SW480 (cell line): ENCODE measurements around the gene EXOC4.
"Not testable (repeated sequence)": the region's sequence is repeated elsewhere in the genome, so short reads cannot be mapped to it uniquely, and the experiment has no call there.

Source experiments
- DNase-seq: peaks from one replicate; pipeline ENCODE4 v3.0.0-alpha.2; 2016; ENCODE audit warnings: low spot score

EXOC4 gene

GRCh38 chr7:133629701-133630100, 376.8 kb downstream of the EXOC4 start:
- DNase-seq: no peak

- no peak for DNase-seq
These were observed 380.2 kb downstream of the EXOC4 start for GRCh38 chr7:133633055-133633454.

- no peak for DNase-seq
These were observed 382.7 kb downstream of the EXOC4 start for GRCh38 chr7:133635541-133635940.

- DNase-seq: no peak
These were observed 386.0 kb downstream of the EXOC4 start for GRCh38 chr7:133638857-133639256.

GRCh38 chr7:133641436-133641835, 388.6 kb downstream of the EXOC4 start:
- DNase-seq: no peak

- no peak for DNase-seq
These were observed 390.0 kb downstream of the EXOC4 start for GRCh38 chr7:133642907-133643306.

GRCh38 chr7:133643652-133644051, 390.8 kb downstream of the EXOC4 start:
- DNase-seq: not testable (repeated sequence)

- no peak for DNase-seq
These were observed 393.1 kb downstream of the EXOC4 start for GRCh38 chr7:133645884-133646391.

GRCh38 chr7:133646472-133647315, 393.8 kb downstream of the EXOC4 start:
- DNase-seq: no peak

- no peak for DNase-seq
These were observed 396.7 kb downstream of the EXOC4 start for GRCh38 chr7:133649593-133649992.

- DNase-seq: no peak
These were observed 397.2 kb downstream of the EXOC4 start for GRCh38 chr7:133650069-133650468.

GRCh38 chr7:133650487-133651300, 397.8 kb downstream of the EXOC4 start:
- no peak for DNase-seq

- DNase-seq: no peak
These were observed 399.7 kb downstream of the EXOC4 start for GRCh38 chr7:133652547-133652946.

GRCh38 chr7:133654547-133654946, 401.7 kb downstream of the EXOC4 start:
- DNase-seq: no peak

GRCh38 chr7:133662276-133662675, 409.4 kb downstream of the EXOC4 start:
- DNase-seq: no peak

- no peak for DNase-seq
These were observed 410.0 kb downstream of the EXOC4 start for GRCh38 chr7:133662830-133663229.

GRCh38 chr7:133664528-133664927, 411.6 kb downstream of the EXOC4 start:
- DNase-seq: no peak

- DNase-seq: no peak
These were observed 415.6 kb downstream of the EXOC4 start for GRCh38 chr7:133668296-133669060.

GRCh38 chr7:133669061-133669455, 416.2 kb downstream of the EXOC4 start:
- no peak for DNase-seq

GRCh38 chr7:133670250-133670649, 417.4 kb downstream of the EXOC4 start:
- no peak for DNase-seq

GRCh38 chr7:133672866-133673265, 420.0 kb downstream of the EXOC4 start:
- no peak for DNase-seq

GRCh38 chr7:133674079-133674763, 421.3 kb downstream of the EXOC4 start:
- no peak for DNase-seq
